GM12891 (cell line): ENCODE results near the gene DENND4B.

Source experiments
- PAX5 ChIP-seq: IDR thresholded peaks from 2 replicates; pipeline ENCODE4 v1.6.1; 2011; ENCODE audit warnings: low read length, moderate library complexity, mild to moderate bottlenecking; ENCODE audit not compliant: insufficient read depth, severe bottlenecking
- POLR2A ChIP-seq: IDR thresholded peaks from 2 replicates; pipeline ENCODE4 v1.6.1; 2011; ENCODE audit warnings: low read depth, low read length, control low read depth
- POLR2AphosphoS5 ChIP-seq: IDR thresholded peaks from 2 replicates; pipeline ENCODE4 v1.6.1; 2011; ENCODE audit warnings: low read depth, low read length, control low read depth
- POU2F2 ChIP-seq: IDR thresholded peaks from 2 replicates; pipeline ENCODE4 v1.6.1; 2011; ENCODE audit warnings: low read depth, mild to moderate bottlenecking, control low read depth, low read length, moderate library complexity
- SPI1 ChIP-seq: IDR thresholded peaks from 2 replicates; pipeline ENCODE4 v1.6.1; 2011; ENCODE audit warnings: low read depth, low read length, control low read depth
- TAF1 ChIP-seq: IDR thresholded peaks from 2 replicates; pipeline ENCODE4 v1.6.1; 2011; ENCODE audit warnings: low read depth, low read length, control low read depth

DNA sequence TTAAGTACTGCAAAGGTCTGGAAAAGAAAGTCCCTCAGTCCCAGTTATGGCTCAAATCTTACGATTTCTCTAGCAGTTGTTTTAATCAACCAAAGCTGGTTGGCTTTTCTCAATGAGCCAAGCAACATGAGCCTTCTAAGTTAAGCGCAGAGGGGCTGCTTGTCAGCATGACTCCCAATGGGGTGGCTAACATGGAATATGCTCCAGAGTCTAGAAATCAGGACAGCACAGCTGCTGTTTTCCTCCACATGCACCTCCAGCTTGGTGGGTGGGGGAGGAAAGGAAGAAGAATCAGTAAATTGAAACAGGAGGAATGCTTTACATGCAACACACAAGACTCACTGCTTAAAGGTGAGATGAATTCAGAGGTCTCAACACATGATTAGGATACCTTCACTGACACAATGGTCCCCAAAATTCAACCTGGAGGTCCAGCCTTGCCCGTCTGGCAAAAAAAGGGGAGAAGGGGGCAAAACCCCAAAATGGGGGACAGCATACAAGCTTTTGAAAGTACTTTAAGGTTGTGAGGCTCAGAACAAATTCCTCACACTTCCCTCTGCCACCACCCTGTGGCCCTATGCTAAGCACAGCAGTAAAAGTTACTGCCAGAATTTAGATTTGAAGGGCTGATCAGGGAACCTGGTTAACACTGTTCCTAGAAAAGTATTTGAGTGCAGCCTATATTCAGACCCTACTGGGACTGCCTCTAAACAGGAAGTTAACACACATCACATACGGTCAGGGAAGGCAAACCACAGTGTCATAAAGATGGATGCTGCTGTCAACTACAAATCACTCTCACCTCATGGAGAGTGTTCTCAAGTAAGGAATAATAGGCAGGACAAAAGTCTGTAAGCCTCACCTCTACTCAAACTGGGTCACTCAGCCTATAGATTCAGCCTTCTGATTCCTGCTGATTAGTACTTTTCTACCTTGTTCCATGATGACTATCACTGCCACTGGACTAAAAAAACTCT lies 26.4 kb downstream of the DENND4B start:
- TF ChIP-seq SPI1, result no peak
- no peak for TF ChIP-seq POLR2A
- no peak for TF ChIP-seq POLR2AphosphoS5
- no peak for TF ChIP-seq TAF1
- no peak for TF ChIP-seq POU2F2
- no peak for TF ChIP-seq PAX5
